GM23248 (cell line): Measurements from ENCODE around the gene DNAJB8.

Source experiments
- EZH2 ChIP-seq: fragments of 200-600 bp; sonication (generic); IDR thresholded peaks from 2 replicates; pipeline ENCODE4 v1.6.1; 2018; ENCODE audit warnings: antibody characterized with exemption, mild to moderate bottlenecking; ENCODE audit not compliant: insufficient read depth, poor library complexity, severe bottlenecking
- EZH2phosphoT487 ChIP-seq: fragments of 200-600 bp; sonication (generic); IDR thresholded peaks from 2 replicates; pipeline ENCODE4 v1.6.1; 2018; ENCODE audit warnings: antibody characterized with exemption, moderate library complexity, mild to moderate bottlenecking, low read depth; ENCODE audit not compliant: insufficient read depth

DNA sequence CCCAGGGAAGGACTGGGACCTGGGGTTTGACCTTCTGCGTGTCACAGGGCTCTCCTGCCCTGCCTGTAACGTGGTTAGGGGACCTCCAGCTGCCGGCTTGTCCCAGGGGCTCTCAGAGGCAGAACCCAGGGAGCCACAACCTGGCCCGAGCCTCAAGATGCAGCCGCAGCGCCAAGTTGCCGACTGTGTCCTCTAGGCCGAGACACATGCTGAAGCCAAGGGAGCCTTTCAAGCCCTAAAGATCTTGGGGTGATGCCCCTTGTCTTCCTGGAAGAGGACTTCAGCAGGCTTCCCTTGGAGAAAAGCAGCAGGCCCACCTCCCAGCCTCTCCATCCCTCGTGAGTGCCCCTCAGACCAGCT is 7.2 kb downstream of the DNAJB8 start:
- no peak for TF ChIP-seq EZH2
- TF ChIP-seq EZH2phosphoT487 = no peak
